Brain microvascular endothelial cell (primary cell): ENCODE results near the gene TMOD3.

Source experiments
- DNase-seq: peaks from one replicate; pipeline ENCODE4 v3.0.0-alpha.2; 2020
- H3K27ac ChIP-seq: fragments of 250-450 bp; sonication (Bioruptor Pico); 2 replicates; pipeline ENCODE4 v1.5.1; 2020; ENCODE audit warnings: mild to moderate bottlenecking, moderate library complexity
- H3K27me3 ChIP-seq: fragments of 250-450 bp; sonication (Bioruptor Pico); replicated peaks from 2 replicates; pipeline ENCODE4 v1.5.1; 2020; ENCODE audit warnings: mild to moderate bottlenecking
- H3K36me3 ChIP-seq: fragments of 250-450 bp; sonication (Bioruptor Pico); replicated peaks from 2 replicates; pipeline ENCODE4 v1.5.1; 2020; ENCODE audit warnings: mild to moderate bottlenecking
- H3K4me3 ChIP-seq: 2 replicates; pipeline ENCODE4 v1.5.1; 2011; ENCODE audit warnings: low read depth, mild to moderate bottlenecking, control low read depth, low read length, moderate library complexity
- CTCF ChIP-seq: IDR thresholded peaks from 2 replicates; pipeline ENCODE4 v1.5.1; 2011; ENCODE audit warnings: low read depth, mild to moderate bottlenecking, moderate library complexity, low read length, control low read depth, inconsistent platforms; ENCODE audit errors: missing control alignments
- in situ Hi-C: cut with HindIII; loops from 2 replicates; pipeline ENCODE4 v1.10.0; 2017; ENCODE audit warnings: low sequenced_read_pairs, low pct_ligation_motif_present

Gene TMOD3

GRCh38 chr15:51793521-51794305, 35.7 kb upstream of the TMOD3 start:
- H3K27ac ChIP-seq: no peak overlapping the region
- no peaks in the 10 kb centered on the region for H3K36me3 ChIP-seq
- DNase-seq: no peak
- TF ChIP-seq CTCF: no peak
- in situ Hi-C loops: no loop called here
- H3K27me3 ChIP-seq: no peaks in the 10 kb centered on the region
- no peak overlapping the region for H3K4me3 ChIP-seq

- H3K36me3 ChIP-seq: no peaks in the 10 kb centered on the region
- no peak overlapping the region for H3K27ac ChIP-seq
- in situ Hi-C loops: no loop called here
- no peak overlapping the region for H3K4me3 ChIP-seq
- no peaks in the 10 kb centered on the region for H3K27me3 ChIP-seq
- peak; percentile 6 for DNase-seq
- no peak for TF ChIP-seq CTCF
Measured at GRCh38 chr15:51796847-51797401, 32.5 kb upstream of the TMOD3 start.

GRCh38 chr15:51798281-51798680, 31.2 kb upstream of the TMOD3 start:
- H3K4me3 ChIP-seq: no peak overlapping the region
- no peak for TF ChIP-seq CTCF
- in situ Hi-C loops: no loop called here
- no peaks in the 10 kb centered on the region for H3K27me3 ChIP-seq
- no peak overlapping the region for H3K27ac ChIP-seq
- H3K36me3 ChIP-seq: no peaks in the 10 kb centered on the region
- DNase-seq: no peak

- in situ Hi-C loops: no loop called here
- no peak for DNase-seq
- no peaks in the 10 kb centered on the region for H3K36me3 ChIP-seq
- H3K4me3 ChIP-seq: no peak overlapping the region
- no peaks in the 10 kb centered on the region for H3K27me3 ChIP-seq
- no peak for TF ChIP-seq CTCF
- H3K27ac ChIP-seq: no peak overlapping the region
Measured at GRCh38 chr15:51799282-51800252, 29.9 kb upstream of the TMOD3 start.

GRCh38 chr15:51801391-51801835, 28.0 kb upstream of the TMOD3 start:
- in situ Hi-C loops: no loop called here
- TF ChIP-seq CTCF: peak; percentile 87
- Histone ChIP-seq H3K27ac (no peak overlapping the region), H3K4me3 (no peak overlapping the region), H3K36me3 (no peaks in the 10 kb centered on the region), H3K27me3 (no peaks in the 10 kb centered on the region)
- peak; percentile 20 for DNase-seq
